Measurements from ENCODE around the gene KLLN.
A peak's percentile ranks its signal among the peaks of the same experiment; 100 is the strongest.
"Not testable (repeated sequence)": the region's sequence is repeated elsewhere in the genome, so short reads cannot be mapped to it uniquely, and the experiment has no call there.

Gene KLLN

DNA sequence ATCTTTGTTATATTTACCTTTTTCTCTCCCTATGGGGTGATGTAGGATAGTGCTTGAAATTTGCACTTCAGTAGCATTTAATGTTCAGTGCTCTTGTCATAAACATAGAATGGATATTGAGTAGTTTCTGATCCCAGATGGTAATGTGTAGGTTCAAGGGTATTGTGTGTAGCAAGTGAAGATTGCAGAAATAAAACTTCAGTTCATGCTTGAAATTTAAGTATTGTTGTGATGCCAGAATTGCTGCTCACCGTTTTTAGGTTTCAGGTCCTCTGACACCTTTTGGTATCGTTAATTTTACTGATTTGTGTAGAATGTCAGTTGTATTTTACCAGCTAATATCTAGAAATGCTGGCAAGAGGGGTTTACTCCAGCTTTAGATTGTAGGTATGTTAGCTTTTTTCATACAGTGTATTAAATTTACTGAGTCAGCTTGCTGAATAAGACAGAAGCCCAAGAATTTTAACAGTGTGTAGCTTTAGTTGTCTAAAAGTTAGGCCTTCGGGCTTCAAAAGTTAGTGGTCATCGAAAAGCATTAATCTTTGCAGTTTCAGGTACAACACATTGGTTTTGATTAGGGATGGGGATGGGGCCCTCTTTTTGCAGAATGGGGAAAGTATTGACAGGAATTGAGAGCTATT lies 2.0 kb upstream of the KLLN start:
- DNase-seq = no peak

DNA sequence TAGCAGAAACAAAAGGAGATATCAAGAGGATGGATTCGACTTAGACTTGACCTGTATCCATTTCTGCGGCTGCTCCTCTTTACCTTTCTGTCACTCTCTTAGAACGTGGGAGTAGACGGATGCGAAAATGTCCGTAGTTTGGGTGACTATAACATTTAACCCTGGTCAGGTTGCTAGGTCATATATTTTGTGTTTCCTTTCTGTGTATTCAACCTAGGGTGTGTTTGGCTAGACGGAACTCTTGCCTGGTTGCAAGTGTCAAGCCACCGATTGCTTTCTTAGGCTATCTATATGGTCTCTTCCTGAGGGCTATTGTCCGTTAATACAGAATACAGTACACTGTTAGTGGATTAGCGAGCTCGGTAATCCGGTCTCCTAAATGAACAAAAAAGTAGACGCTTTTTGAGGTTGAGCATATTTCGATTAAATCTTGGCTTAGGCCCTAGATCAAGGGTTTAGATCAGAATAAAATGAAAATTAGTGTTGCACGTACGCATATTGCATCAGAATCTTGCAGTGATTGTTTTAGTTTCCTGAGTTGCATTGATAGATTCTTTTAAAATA lies 1.2 kb upstream of the KLLN start:
- DNase-seq = no peak

DNA sequence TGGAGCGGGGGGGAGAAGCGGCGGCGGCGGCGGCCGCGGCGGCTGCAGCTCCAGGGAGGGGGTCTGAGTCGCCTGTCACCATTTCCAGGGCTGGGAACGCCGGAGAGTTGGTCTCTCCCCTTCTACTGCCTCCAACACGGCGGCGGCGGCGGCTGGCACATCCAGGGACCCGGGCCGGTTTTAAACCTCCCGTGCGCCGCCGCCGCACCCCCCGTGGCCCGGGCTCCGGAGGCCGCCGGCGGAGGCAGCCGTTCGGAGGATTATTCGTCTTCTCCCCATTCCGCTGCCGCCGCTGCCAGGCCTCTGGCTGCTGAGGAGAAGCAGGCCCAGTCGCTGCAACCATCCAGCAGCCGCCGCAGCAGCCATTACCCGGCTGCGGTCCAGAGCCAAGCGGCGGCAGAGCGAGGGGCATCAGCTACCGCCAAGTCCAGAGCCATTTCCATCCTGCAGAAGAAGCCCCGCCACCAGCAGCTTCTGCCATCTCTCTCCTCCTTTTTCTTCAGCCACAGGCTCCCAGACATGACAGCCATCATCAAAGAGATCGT lies 690 bp upstream of the KLLN start:
- peak; percentile 29 for DNase-seq

DNA sequence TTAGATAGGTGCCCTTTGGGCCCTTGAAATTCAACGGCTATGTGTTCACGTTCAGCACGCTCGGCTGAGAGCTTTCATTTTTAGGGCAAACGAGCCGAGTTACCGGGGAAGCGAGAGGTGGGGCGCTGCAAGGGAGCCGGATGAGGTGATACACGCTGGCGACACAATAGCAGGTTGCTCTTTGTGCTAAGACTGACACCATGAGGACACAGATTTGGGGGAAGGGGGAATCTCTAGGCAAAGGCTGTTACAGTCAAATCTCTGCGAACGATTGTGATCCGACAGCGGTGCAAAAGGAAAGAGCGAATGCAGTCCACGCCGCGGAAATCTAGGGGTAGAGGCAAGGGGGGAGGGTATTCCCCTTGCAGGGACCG lies 667 bp downstream of the KLLN start:
- peak; percentile 78 for DNase-seq

DNA sequence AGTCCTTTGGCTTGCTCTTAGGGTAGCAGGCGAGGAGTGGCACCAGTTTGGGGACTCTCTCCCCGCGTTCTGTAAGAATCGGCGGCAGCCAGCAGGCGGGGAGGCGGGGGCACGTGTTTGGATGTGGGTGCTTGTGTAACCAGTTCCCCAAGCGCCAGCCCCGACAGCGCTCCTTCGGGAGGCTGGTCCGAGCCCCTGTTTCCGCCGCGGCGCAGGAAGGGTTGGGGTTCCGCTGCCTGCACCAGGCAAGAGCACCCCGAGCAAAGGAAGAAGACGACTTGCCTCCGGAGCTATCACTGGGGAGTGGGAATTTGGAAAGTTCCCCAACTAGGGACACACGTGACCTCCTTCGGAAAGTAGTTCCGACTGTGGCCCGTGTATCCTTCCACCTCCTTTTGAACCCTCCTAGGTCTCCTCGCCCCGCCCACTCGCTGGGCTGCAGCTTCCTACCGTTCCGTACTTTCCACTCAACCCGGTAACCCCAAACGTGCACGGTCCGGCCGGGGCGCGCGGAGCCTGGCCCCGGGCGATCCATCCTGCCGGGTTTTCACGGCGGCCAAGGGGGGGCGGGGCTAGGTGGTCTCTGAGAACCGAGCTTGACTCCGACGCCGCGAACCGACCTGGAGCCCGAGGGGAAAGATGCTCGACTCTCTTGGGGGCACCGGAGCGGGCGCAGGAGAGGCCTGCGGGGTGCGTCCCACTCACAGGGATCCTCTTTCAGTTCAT lies 1.2 kb downstream of the KLLN start:
- peak; percentile 95 for DNase-seq

DNA sequence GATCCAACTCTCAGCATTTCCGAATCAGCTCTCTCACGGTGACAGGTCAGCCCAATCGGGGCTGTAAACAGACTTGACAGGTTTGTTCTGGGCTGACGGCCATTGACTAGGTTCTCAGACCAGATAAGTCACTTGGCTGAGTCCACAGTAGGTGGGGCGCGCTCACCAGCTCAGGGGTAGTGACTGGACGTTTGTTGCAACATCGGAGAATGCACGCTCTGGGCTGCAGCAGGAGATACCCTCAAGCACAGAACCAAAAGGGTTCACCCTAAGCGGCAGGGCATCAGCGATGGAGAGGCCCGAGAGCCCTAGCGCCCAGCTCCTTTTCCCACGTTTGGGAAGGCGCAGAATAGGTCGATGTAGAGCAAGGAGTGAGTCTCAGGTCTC lies 1.8 kb downstream of the KLLN start:
- peak; percentile 22 for DNase-seq

DNA sequence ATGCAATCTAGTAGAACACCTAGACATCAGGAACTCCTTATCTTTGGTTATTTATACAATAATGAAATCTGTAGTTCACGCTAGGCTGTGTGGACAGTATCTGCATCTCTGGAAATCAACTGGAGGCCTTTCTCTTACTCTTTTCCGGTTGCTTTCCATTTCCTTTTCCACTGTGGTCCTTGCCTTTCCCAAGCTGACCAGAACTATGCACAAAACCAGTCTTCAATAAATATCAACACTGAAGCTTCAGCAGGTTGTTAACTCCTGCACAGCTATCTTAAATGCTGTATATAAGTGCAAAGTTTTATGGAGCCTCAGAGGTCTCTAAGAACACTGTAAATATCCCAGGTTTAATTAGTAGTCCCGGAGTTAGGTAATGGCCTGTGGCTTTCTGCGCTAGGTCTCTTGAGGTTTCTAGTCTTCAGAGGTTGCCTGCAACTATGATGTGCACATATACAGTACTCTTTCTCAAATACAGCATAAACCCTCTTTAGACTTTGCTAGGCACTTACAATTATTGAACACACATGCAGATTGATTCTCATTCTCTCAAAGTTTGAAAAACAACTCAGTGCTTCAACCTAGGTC lies 2.4 kb downstream of the KLLN start:
- DNase-seq = no peak

DNA sequence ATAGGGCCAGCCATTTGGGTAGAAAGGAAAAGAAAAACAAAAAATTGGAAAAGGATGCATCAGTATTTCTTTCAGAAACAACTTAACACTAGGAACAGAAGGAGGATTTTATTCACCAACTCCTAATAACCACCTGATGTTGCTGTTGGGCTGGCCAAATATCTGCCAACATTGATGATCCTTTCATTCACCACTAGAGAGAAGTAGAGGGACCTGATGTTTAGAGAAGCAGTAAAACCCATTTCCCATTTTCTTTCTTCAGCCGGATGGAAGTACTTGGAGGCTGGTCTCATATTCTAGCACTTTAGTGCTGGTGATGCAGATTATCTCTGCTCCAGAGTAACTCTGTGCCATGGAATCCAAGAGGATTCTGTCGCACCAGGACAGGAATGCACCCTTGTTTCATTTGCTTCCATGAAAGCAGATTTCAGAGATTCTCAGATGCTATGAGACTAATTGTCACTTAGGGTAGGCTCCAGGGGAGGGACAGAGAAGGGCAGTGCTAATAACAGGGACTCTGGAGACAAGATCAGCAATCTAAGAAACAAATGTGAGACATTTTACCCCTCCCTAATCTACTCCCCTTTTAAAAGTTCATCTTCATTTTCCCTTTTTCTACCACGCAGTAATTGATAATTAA lies 3.1 kb downstream of the KLLN start:
- peak; percentile 45 for DNase-seq

DNA sequence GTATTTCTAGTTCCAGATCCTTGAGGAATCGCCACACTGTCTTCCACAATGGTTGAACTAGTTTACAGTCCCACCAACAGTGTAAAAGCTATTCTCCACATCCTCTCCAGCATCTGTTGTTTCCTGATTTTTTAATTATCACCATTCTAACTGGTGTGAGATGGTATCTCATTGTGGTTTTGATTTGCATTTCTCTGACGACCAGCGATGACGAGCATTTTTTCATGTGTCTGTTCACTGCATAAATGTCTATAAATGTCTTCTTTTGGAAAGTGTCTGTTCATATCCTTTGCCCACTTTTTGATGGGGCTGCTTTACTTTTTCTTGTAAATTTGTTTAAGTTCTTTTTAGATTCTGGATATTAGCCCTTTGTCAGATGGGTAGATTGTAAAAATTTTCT lies 7.7 kb downstream of the KLLN start:
- DNase-seq = not testable (repeated sequence)

DNA sequence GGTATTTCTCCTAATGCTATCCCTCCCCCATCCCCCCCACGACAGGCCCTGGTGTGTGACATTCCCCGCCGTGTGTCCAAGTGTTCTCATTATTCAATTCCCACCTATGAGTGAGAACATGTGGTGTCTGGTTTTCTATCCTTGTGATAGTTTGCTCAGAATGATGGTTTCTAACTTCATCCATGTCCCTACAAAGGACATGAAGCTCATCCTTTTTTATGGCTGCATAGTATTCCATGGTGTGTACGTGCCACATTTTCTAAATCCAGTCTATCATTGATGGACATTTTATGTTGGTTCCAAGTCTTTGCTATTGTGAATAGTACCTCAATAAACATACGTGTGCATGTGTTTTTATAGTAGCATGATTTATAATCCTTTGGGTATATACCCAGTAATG lies 8.1 kb downstream of the KLLN start:
- not testable (repeated sequence) for DNase-seq

DNA sequence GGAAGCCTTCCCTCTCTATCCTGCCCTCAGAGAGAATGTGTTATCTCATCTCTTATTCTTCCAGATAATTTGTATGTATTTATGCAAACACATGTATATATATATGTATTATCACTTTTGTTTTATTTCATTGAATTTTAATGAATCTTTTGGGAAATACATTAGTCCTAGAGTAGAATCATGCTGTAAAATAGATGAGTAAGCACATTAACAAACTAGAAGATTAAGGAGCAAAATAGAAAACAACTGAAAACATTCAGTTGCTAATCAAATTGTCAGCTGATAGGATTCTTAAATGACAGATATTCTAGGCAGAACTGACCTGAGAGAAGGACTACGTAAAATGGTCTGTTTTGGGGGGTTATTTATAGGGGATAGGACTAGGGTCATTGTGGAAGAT lies 11.2 kb downstream of the KLLN start:
- no peak for DNase-seq

DNA sequence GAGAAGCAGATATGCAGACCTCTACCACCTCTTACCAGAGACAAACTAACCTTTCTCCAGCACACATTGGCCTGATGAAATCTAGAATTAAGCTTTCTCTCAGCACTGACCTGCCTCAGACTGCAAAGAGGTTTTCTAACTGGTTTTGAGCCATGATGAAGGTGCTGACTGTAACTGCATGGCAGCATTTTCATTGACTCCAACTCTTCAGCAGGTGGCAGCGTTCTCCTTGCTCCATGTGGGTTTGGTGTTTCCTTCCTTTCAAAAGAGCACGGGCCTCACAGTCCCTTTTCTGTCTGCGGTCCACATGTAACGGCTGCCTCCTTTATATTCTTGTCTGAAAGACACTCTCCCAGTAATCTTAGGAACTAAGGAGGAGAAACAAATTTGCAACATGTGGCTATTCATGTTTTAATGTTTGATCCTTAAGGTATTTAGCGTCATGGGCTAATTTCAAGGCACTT lies 12.6 kb downstream of the KLLN start:
- peak; percentile 65 for DNase-seq

DNA sequence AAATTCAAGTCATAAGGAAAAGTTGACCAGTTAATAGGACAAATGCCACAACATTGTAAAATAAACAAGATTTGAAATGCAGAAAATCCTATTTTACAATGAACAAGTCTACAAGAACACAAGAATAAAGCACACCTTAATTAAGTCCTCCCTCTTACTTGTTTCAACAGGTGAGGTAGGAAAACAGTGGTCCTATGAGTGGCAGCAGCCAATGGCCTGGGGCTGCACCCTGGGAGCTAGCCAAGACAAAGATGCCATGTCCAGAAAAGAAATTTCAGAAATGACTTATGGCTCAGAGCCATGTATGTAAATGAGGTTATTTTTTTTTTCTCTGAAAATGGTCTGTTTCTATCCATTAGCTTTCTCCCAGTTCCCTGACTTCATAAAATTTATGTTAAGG lies 14.3 kb downstream of the KLLN start:
- DNase-seq = no peak

DNA sequence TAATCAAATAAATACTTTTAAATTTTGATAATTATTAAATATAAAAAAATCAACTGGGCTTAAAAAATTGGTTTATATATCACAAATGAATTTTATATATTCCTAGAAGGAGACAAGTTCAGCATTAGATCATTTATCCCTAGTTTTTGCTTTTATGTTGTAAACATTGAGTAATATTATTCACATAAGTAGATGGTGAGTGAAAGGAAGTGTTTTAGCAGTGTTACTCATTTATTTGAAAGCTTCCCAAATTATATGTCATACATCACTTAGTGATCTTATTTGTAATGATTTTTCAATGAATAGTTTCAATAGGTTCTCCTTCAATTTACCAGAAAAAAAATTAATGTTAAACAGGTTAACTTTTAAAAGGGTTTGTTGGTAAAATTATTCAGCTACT lies 15.8 kb downstream of the KLLN start:
- DNase-seq = no peak

DNA sequence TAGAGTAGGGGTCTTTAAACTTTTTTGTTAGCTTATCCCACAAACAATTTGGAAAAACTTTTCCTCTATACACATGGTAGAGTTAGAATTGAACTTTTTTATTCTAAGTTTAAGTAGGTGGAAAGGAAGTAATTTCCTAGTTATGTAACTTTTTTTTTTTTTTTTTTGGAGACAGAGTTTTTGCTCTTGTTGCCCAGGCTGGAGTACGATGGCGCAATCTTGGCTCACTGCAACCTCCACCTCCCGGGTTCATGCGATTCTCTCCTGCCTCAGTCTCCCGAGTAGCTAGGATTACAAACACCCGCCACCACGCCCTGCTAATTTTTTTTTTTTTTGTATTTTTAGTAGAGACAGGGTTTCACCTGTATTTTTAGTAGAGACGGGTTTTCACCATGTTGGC lies 16.6 kb downstream of the KLLN start:
- DNase-seq = not testable (repeated sequence)

DNA sequence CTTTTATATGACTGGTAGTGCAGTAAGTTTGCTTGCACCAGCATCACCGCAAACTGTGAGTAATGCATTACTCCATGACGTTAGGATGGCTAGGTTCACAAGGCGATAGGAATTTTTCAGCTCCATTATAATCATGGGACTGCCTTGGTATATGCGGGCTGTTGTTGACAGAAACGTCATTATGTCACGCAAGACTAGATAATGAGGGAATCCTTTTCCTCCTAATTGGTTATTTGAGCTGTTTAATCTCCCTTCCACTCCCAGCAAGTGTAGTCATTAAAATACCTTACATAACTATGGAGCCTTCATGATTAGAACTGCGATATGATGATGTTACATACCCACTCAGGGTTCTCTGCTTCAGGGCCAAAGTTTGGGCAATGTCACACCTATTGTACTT lies 17.3 kb downstream of the KLLN start:
- DNase-seq = no peak

DNA sequence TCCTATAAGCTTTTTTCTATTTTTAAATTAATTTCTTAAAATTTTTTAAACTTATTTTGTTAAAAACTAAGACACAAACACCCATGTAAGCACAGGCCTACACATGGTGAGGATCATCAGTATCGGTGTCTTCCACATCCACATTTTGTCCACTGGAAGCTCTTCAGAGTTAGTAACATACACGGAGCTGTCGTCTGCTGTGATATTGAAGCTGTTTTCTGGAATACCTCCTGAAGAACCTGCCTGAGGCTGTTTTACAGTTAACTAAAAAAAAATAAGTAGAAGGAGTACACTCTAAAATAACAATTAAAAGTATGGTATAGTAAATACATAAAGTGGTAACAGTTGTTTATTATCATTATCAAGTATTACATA lies 17.7 kb downstream of the KLLN start:
- DNase-seq = no peak

DNA sequence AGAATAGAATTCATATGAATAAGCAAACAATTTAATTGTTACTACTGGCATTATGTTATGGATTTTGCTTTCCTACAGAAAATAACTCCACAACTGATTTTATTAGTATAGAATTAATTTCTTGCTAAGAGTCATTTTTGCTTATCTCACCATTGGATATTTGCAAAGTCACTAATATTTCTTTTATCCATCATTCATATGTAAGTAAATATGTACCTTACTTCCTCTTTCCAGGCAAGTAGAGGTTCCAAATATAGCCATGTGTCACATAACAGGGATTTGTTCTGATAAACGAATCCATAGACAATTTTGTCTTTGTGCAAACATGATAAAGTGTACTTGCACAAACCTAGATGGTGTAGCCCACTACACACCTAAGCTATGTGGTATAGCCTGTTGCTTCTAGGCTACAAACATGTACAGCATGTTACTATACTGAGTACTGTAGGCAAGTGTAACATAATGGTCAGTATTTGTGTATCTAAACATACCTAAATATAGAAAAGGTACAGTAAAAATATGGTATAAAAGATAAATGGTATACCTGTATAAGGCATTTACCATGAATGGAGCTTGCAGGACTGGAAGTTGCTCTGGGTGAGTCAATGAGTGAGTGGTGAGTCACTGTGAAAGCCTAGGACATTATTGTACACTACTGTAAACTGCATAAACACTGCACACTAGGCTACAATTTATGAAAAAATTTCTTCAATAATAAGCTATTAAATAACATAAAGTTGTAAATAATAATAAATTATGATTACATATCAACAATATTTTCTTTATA lies 18.3 kb downstream of the KLLN start:
- DNase-seq = no peak

DNA sequence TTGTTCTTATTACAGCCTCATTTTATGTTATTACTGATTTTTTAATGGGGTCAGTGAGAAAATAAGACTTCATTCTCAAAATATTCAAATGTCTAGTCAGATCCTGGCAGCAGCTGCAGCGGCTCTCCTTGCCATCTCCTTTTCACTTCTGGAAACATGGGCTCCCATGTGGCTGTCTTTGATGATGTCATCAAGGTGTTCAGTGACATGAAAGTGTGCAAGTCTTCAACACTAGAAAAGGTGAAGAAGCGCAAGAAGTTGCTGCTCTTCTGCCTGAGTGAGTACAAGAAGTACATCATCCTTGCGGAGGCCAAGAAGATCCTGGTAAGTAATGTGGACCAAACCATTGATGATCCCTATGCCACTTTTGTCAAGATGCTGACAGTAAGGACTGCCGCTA lies 19.6 kb downstream of the KLLN start:
- DNase-seq = no peak

DNA sequence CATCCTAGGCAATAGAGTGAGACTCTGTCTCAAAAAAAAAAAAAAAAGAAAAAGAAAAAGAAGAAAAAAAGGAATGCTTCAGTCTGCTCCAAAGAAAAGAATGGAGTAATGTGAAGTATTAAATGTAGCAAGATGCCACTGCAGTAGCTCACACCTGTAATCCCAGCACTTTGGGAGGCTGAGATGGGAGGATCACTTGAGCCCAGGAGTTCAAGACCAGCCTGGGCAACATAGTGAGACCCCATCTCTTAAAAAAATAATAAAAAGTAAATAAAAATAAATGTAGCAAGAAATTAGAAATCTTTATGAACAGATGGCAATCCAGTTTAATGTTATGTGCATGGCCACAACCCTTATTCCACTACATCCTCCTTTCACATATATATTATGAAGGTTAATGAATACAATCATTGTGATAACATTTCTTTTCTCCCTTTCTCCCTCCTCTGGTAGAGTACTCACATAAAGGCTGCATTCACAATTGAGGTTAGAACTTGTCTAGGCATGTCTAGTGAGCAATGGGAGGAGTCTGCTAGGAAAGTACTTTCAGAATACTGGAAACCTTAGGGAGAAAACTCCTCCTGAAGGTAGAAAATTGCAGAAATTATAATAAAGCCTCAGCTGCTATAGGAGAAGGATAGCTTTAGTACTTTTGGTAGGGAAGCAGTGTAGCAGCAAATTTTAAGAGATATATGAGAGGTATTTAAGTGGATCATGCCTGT lies 20.4 kb downstream of the KLLN start:
- DNase-seq = no peak

DNA sequence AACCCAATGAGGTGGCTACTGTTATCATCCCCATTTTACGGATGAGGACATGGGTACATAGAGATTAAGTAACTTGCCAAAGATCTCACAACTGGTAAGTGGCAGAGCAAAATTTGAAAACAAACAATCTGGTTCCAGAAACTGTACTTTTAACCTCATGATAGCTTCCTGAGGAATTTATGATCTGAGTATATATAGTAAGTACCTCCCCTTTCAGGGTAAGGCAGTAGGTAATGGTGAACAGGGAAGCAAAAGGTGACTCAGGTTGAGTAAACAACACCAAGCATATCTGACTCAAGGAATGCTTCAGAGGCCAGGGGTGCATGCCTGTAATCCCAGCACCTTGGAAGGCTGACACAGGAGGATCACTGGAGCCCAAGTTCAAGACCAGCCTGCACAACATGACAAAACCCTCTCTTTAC lies 21.1 kb downstream of the KLLN start:
- DNase-seq = no peak

DNA sequence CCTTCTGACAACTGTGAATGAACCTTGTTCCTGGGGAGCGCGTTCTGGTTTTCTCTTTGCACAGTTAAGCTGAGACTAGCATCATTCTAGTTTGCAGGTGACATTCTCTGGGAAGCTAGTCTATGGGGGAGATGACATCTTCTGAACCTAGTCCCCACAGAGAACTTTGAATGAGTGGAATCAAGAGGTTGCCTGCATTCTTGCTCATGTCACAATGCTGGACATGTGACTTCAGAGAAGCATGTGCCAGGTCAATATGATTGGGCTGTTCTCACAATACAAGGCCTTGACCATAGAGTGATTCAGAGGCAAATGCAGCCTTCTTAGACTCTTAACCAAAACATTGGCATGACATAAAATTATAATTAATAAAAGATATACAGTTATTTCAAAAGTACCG lies 22.1 kb downstream of the KLLN start:
- no peak for DNase-seq
